Ishikawa (cell line): ENCODE data around the gene H2AZ2.

Experiments
- CEBPB ChIP-seq: IDR thresholded peaks from 2 replicates; pipeline ENCODE4 v1.6.1; 2012
- CREB1 ChIP-seq: IDR thresholded peaks from 2 replicates; pipeline ENCODE4 v1.6.1; 2012; ENCODE audit warnings: low read depth
- EGR1 ChIP-seq: IDR thresholded peaks from 2 replicates; pipeline ENCODE4 v1.6.1; 2012
- EP300 ChIP-seq: IDR thresholded peaks from 2 replicates; pipeline ENCODE4 v1.6.1; 2012; ENCODE audit warnings: borderline replicate concordance
- FOXM1 ChIP-seq: IDR thresholded peaks from 2 replicates; pipeline ENCODE4 v1.6.1; 2012; ENCODE audit warnings: low read depth, borderline replicate concordance
- NFIC ChIP-seq: IDR thresholded peaks from 2 replicates; pipeline ENCODE4 v1.6.1; 2012
- RAD21 ChIP-seq: IDR thresholded peaks from 2 replicates; pipeline ENCODE4 v1.6.1; 2012; ENCODE audit warnings: low read depth
- TAF1 ChIP-seq: IDR thresholded peaks from 2 replicates; pipeline ENCODE4 v1.6.1; 2012; ENCODE audit warnings: low read depth, mild to moderate bottlenecking
- TCF12 ChIP-seq: IDR thresholded peaks from 2 replicates; pipeline ENCODE4 v1.6.1; 2012; ENCODE audit warnings: low read depth
- TEAD4 ChIP-seq: IDR thresholded peaks from 2 replicates; pipeline ENCODE4 v1.6.1; 2012
- YY1 ChIP-seq: IDR thresholded peaks from 2 replicates; pipeline ENCODE4 v1.6.1; 2012; ENCODE audit warnings: low read depth
- ZBTB7A ChIP-seq: IDR thresholded peaks from 2 replicates; pipeline ENCODE4 v1.6.1; 2012; ENCODE audit warnings: low read depth
- TF ChIP-seq, protein P1 (sequence below): IDR thresholded peaks from 2 replicates; pipeline ENCODE4 v1.6.1; 2012
- TF ChIP-seq, protein P2 (sequence below): IDR thresholded peaks from 2 replicates; pipeline ENCODE4 v1.6.1; 2012; ENCODE audit warnings: low read depth, mild to moderate bottlenecking
- TF ChIP-seq, protein P3 (sequence below): IDR thresholded peaks from 2 replicates; pipeline ENCODE4 v1.6.1; 2012

The H2AZ2 gene

DNA sequence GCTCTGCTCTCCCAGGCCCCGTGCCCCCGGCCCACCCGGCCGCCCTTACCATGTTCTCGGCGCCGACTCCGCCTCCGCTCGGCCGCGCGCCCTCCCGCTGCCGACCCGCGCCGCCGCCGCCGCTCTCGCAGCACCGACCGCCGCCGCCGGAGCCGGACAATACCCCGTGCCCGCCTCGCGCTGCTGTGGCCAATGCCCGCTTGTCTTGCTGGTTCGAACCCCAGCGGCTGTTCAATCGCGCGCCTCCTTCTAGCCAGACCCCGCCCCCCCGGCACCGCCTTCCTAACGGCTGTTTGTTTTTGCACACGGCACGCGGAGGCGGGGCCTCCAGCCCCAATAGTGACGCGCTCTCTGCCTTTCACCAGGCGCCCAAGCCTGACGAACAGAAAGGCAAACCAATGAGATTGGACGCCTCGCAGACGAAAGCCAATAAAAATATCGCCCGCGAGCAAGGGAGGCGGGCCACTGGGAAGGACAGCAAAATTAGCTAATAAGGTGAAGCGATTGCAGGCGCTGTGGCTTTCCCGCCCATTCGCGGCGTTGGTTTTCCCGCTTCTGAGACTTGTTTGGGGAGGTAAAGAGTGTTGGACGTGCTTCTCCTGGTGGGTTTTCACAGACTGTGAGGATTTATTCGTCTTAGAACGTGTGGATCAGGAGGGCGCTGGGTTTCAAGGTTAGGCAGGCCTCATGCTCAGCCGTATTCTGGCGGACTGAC, at the start of gene H2AZ2:
Gene H2AZ2 (minus strand): TSS at position 168 of the 715 bp plus-strand sequence. CDS start 116 bp downstream, at position 52.
- TF ChIP-seq, protein P1, sequence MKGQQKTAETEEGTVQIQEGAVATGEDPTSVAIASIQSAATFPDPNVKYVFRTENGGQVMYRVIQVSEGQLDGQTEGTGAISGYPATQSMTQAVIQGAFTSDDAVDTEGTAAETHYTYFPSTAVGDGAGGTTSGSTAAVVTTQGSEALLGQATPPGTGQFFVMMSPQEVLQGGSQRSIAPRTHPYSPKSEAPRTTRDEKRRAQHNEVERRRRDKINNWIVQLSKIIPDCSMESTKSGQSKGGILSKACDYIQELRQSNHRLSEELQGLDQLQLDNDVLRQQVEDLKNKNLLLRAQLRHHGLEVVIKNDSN: peak; percentile 61
- TF ChIP-seq, protein P2, sequence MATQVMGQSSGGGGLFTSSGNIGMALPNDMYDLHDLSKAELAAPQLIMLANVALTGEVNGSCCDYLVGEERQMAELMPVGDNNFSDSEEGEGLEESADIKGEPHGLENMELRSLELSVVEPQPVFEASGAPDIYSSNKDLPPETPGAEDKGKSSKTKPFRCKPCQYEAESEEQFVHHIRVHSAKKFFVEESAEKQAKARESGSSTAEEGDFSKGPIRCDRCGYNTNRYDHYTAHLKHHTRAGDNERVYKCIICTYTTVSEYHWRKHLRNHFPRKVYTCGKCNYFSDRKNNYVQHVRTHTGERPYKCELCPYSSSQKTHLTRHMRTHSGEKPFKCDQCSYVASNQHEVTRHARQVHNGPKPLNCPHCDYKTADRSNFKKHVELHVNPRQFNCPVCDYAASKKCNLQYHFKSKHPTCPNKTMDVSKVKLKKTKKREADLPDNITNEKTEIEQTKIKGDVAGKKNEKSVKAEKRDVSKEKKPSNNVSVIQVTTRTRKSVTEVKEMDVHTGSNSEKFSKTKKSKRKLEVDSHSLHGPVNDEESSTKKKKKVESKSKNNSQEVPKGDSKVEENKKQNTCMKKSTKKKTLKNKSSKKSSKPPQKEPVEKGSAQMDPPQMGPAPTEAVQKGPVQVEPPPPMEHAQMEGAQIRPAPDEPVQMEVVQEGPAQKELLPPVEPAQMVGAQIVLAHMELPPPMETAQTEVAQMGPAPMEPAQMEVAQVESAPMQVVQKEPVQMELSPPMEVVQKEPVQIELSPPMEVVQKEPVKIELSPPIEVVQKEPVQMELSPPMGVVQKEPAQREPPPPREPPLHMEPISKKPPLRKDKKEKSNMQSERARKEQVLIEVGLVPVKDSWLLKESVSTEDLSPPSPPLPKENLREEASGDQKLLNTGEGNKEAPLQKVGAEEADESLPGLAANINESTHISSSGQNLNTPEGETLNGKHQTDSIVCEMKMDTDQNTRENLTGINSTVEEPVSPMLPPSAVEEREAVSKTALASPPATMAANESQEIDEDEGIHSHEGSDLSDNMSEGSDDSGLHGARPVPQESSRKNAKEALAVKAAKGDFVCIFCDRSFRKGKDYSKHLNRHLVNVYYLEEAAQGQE: no peak
- TF ChIP-seq FOXM1 (no peak), NFIC (no peak), ZBTB7A (peak; percentile 3; the same call in 1 of the 2 replicates), EGR1 (no peak), RAD21 (no peak), TAF1 (peak; percentile 45), YY1 (0 out of 2 replicates have a peak, but pooled peaks have one; percentile 11), CEBPB (peak; percentile 47; the same call in 1 of the 2 replicates), EP300 (no peak; the same call in 1 of the 2 replicates), TCF12 (no peak; the same call in 1 of the 2 replicates), TEAD4 (no peak), CREB1 (peak; percentile 69)
- TF ChIP-seq, protein P3, sequence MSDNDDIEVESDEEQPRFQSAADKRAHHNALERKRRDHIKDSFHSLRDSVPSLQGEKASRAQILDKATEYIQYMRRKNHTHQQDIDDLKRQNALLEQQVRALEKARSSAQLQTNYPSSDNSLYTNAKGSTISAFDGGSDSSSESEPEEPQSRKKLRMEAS: peak; percentile 91

DNA sequence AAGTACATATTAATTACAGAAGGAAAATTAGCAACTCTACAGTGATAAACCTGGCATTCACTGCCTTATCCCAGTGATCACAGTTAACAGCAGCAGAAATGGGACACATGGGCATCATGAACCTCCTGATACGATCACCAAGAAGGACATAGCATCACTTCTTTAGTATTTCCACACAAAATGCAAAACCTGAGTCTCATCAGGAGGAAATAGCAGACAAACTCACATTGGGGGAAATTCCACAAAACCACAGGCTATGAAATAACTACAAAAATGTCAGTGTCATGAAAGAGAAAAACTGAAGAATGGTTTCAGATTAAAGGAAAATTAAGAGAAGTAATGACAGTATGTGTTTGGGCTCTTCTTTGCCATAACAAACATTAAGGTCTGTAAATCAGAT, 49.4 kb upstream of the H2AZ2 start:
- no peak for TF ChIP-seq FOXM1
- TF ChIP-seq, protein P3: no peak
- no peak for TF ChIP-seq CEBPB
- no peak for TF ChIP-seq EGR1
- TF ChIP-seq CREB1: no peak

DNA sequence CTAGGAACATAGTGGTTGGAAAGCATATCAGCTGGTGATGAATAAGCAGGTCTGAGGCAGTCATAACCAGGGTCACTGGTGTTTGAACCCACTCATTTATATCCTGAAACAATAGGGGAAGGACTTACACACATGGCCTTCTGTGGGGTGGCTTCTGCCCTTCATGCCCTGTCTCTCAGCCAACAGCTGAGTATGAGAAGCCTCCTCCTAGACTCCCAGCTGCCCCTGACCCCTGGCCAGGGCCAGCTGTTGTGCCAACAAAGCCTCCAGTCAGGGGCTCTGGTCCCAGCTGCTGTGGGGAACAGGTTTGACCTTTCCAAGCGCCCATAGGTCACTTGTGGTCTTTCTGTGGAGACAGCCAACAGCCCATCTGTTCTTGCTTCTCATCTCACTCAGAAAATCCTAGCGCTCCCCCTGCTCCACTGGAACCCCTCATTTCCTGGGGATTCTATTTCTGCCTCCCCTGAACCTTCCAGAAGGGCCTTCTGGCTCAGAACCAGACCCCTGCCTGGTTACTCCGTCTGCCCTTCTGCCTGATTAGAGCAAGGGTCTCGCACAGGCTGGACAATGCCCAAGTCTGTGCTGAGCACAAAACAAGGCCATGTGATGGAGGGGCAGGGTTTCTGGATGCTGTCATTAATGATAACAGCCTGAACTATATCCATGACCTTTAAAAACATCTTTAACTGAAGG, 47.1 kb upstream of the H2AZ2 start:
- TF ChIP-seq NFIC (no peak), FOXM1 (no peak), EP300 (no peak), TEAD4 (no peak)
- TF ChIP-seq, protein P2: no peak

DNA sequence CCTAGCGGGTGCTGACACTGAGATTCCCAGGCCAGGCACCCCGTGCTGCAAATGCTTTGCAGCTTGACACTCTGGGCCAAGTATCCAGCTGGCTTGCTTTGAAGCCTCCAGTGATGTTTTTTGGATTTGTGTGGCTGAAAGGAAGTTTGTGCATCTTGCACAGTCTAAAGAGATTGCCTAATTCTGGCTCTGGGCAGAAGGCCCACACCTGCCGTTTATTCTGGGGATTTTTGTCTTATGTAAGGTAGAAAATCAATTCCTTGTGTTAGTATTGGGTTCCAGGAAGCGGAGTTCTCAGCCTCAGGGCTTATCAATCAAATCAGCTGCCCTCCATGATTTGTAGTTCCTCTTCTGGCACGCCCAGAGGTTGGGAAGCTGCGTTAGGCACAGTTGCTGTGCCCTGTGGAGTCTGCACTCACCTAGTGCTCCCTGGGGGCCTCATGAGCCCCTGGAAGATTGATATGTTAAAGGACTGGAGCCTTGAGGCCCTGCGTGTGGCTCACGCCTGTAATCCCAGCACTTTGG, 45.9 kb upstream of the H2AZ2 start:
- no peak for TF ChIP-seq YY1
- no peak for TF ChIP-seq TCF12
- no peak for TF ChIP-seq EGR1
- TF ChIP-seq TEAD4: no peak
- TF ChIP-seq, protein P3: no peak
- TF ChIP-seq RAD21: no peak
- TF ChIP-seq CREB1: no peak
- no peak for TF ChIP-seq CEBPB
- TF ChIP-seq FOXM1: no peak
- TF ChIP-seq, protein P2: no peak
- TF ChIP-seq ZBTB7A: no peak
- TF ChIP-seq TAF1: no peak
- TF ChIP-seq, protein P1: no peak
- no peak for TF ChIP-seq EP300
- TF ChIP-seq NFIC: no peak
